Stimulated activated naive CD8-positive, alpha-beta T cell treated with anti-CD3 and anti-CD28 coated beads, Interleukin-15, Interleukin-2, amounts not matched to agents 100 U/mL and 50 U/mL, for 24 hours (primary cell): ENCODE data around the gene RARB.

Experiments
- ATAC-seq: fragments of 150-1000 bp; cut with Tn5 transposase; one replicate; pipeline ENCODE4 v1.10.0; 2021
- DNase-seq: peaks from one replicate; pipeline ENCODE4 v3.0.0; 2021

The RARB gene

GRCh38 chr3:25423780-25424588 is 4.1 kb upstream of the RARB start:
- ATAC-seq (no peak), DNase-seq (no peak)

GRCh38 chr3:25424614-25425013 is 3.4 kb upstream of the RARB start:
- ATAC-seq, result no peak
- no peak for DNase-seq

GRCh38 chr3:25426408-25426807 is 1.7 kb upstream of the RARB start:
- DNase-seq (no peak), ATAC-seq (no peak)

GRCh38 chr3:25427155-25427554 is 908 bp upstream of the RARB start:
- DNase-seq, result no peak
- peak; percentile 32 for ATAC-seq

- DNase-seq, result no peak
- ATAC-seq, result no peak
These were observed 511 bp upstream of the RARB start for GRCh38 chr3:25427563-25427941.

GRCh38 chr3:25428789-25429335 is 799 bp downstream of the RARB start:
- DNase-seq, result no peak
- no peak for ATAC-seq

- ATAC-seq (no peak), DNase-seq (no peak)
These were observed 1.6 kb downstream of the RARB start for GRCh38 chr3:25429361-25430286.

GRCh38 chr3:25430287-25430934 is 2.3 kb downstream of the RARB start:
- DNase-seq (no peak), ATAC-seq (no peak)

- DNase-seq (no peak), ATAC-seq (no peak)
These were observed 3.1 kb downstream of the RARB start for GRCh38 chr3:25430935-25431770.

GRCh38 chr3:25432176-25432720 is 4.2 kb downstream of the RARB start:
- no peak for ATAC-seq
- DNase-seq, result no peak

GRCh38 chr3:25433106-25433505 is 5.0 kb downstream of the RARB start:
- DNase-seq (no peak), ATAC-seq (no peak)

GRCh38 chr3:25433868-25434267 is 5.8 kb downstream of the RARB start:
- no peak for DNase-seq
- no peak for ATAC-seq

GRCh38 chr3:25437953-25438352 is 9.9 kb downstream of the RARB start:
- no peak for ATAC-seq
- DNase-seq, result no peak

- DNase-seq (no peak), ATAC-seq (no peak)
These were observed 10.9 kb downstream of the RARB start for GRCh38 chr3:25438791-25439555.

GRCh38 chr3:25441234-25441856 is 13.3 kb downstream of the RARB start:
- ATAC-seq, result no peak

GRCh38 chr3:25442486-25442885 is 14.4 kb downstream of the RARB start:
- DNase-seq (no peak), ATAC-seq (no peak)

More at GRCh38 chr3:25441234-25441856, 13.3 kb downstream of the RARB start:
- peak; percentile 40 for DNase-seq

GRCh38 chr3:25444273-25444672 is 16.2 kb downstream of the RARB start:
- no peak for ATAC-seq
- no peak for DNase-seq

GRCh38 chr3:25445731-25446130 is 17.7 kb downstream of the RARB start:
- ATAC-seq (no peak), DNase-seq (no peak)

- DNase-seq (no peak), ATAC-seq (no peak)
These were observed 19.2 kb downstream of the RARB start for GRCh38 chr3:25447285-25447684.

- DNase-seq (no peak), ATAC-seq (no peak)
These were observed 19.9 kb downstream of the RARB start for GRCh38 chr3:25447925-25448324.
